Pancreas (tissue), 10 donors: Measurements from ENCODE around the gene RNF130. TPM values are rescaled to one million over a fixed set of nuclear protein-coding genes. Genes with fewer than 3 reads are reported as not detected.
A peak's percentile ranks its signal among the peaks of the same experiment; 100 is the strongest.
"Not testable (repeated sequence)": the region's sequence is repeated elsewhere in the genome, so short reads cannot be mapped to it uniquely, and the experiment has no call there.

Experiments used
- ATAC-seq, 4 donors: fragments of 200-7000 bp; cut with Tn5 transposase; one replicate each; pipeline versions ENCODE4 v1.8.0 to v1.9.1; 2020; ENCODE audit warnings: mild to moderate bottlenecking in 4 of 4, moderate library complexity in 4 of 4
- DNase-seq, 6 donors: peaks; one replicate each; pipeline ENCODE4 v3.0.0-alpha.2; 2020
- FAIRE-seq: peaks from 2 replicates; lab custom pipeline; 2012; peaks lifted over from hg19 to GRCh38; lab: Jason Lieb, UNC
- H3K27ac ChIP-seq, 4 donors: fragments of 200-600 bp; sonication (generic); 1 replicate in 3 of 4; 2 replicates in 1 of 4; pipeline versions ENCODE4 v1.5.0 to v1.8.0; 2020
- H3K27me3 ChIP-seq, 4 donors: fragments of 200-600 bp; one replicate each; pipeline ENCODE4 v1.8.0; 2021
- H3K36me3 ChIP-seq, 3 donors: fragments of 200-600 bp; sonication (generic) in 1 of 3; one replicate each; pipeline versions ENCODE4 v1.5.0 to v1.8.0; 2020 to 2021
- H3K4me1 ChIP-seq, 3 donors: fragments of 200-600 bp; one replicate each; pipeline ENCODE4 v1.8.0; 2021
- H3K4me3 ChIP-seq, 4 donors: fragments of 200-600 bp; sonication (generic) in 2 of 4; one replicate each; pipeline versions ENCODE4 v1.5.0 to v1.8.0; 2020 to 2021
- H3K9me3 ChIP-seq, 4 donors: fragments of 200-600 bp; one replicate each; pipeline ENCODE4 v1.8.0; 2021
- CTCF ChIP-seq, 4 donors: fragments of 200-600 bp; sonication (generic) in 3 of 4; IDR thresholded peaks; one replicate each; pipeline versions ENCODE4 v1.5.0 to v1.8.0; 2021; ENCODE audit warnings: antibody characterized with exemption in 4 of 4
- WGBS, 2 donors: extraction: QIAGEN DNeasy Blood & Tissue Kit; methylation state at CpG; one replicate each; pipeline ENCODE4 v1.1.7; 2013; 5-methylcytosine and 5-hydroxymethylcytosine counted together
- intact Hi-C, 3 donors: fragments of 100-400 bp; cut with DNase I; formaldehyde crosslinking; loops; one replicate each; pipeline versions ENCODE4 v1.11.1 to v1.14.2; 2022
- polyA plus RNA-seq, 2 donors: library from polyadenylated mRNA; stranded (reverse); fragments of 200-250 nt; gene quantifications; one replicate each; pipeline ENCODE4 v1.2.3, GENCODE V29; 2013
- total RNA-seq, 6 donors: library from RNA; stranded (reverse); fragmentation: NEBNext Ultra II Directional in 4 of 6; extraction: Animal tissue kit (Norgen Biotek cat#: 25700) in 4 of 6; gene quantifications; one replicate each; pipeline versions ENCODE4 v1.2.1 to v1.2.4, GENCODE V29; 2021 to 2023
- donor health status: healthy with polysubstance abuse.
- donor health status: DM: no; HTN: no; CAD: no; lungs with moderate emphysema.
- donor health status: DM: no; HTN: no; CAD: no.
- donor health status: control.
- donor health status: control.
- donor health status: Bipolar disorder and iron deficiency.
- donor health status: DM: yes; HTN: yes; CAD: no.
- donor health status: DM: no; HTN: no; CAD: no.
- donor health status: DM: no; HTN: no; CAD: no.
- donor health status: DM: yes; HTN: yes; CAD: no.

RNF130 gene
- total and polyA plus RNA-seq, 8 donors = 21.4 to 57.8 (median 37.8) TPM

GRCh38 chr5:180018347-180019060 is 53.1 kb downstream of the RNF130 start:
- Histone ChIP-seq H3K27ac (no peak overlapping the region), H3K27me3 (no peaks in the 10 kb centered on the region), H3K36me3 (no peaks in the 10 kb centered on the region), H3K4me1 (no peaks in the 10 kb centered on the region), H3K9me3 (no peaks in the 10 kb centered on the region), H3K4me3 (no peak overlapping the region)
- 84 to 90% methylated on average over 5 of the region's 5 CpGs for WGBS, 2 donors
- ATAC-seq = peak in 1 of 4 donors; percentile 20
- TF ChIP-seq CTCF (IDR thresholded peaks at IDR 0.05) = no peak
- intact Hi-C loops = no loop called here
- no peak for DNase-seq
- FAIRE-seq = no peak

- H3K9me3 ChIP-seq, H3K4me3 ChIP-seq, FAIRE-seq, H3K27me3 ChIP-seq, DNase-seq, H3K4me1 ChIP-seq, ATAC-seq, H3K27ac ChIP-seq, intact Hi-C loops: not testable (repeated sequence)
- 82 to 97% methylated on average over 1 of the region's 1 CpG for WGBS, 2 donors
- peaks cover 0 to 10% (median 0%) of the 10 kb centered on the region in 3 donors for H3K36me3 ChIP-seq
These were observed 56.0 kb downstream of the RNF130 start for GRCh38 chr5:180015523-180015922.

DNA sequence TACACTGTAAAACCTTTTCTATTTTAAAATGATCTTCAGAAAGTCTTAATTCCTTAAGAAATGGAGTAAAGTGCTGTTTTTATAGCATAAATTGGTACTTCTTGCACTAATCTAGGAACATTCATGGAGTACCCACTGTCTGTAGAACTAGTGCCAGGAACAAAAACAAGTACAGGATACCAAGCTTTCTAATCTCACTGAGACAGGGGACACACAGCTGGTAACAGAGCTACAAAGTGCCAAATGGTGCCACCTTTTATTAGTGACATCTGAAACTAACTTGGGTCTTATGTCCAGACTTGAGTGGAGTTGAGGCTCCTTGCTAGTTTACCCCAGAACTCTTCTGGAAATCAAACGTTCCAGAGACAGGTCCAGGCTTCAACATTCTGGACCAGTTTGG is 57.9 kb downstream of the RNF130 start:
- TF ChIP-seq CTCF (IDR thresholded peaks at IDR 0.05) = no peak
- H3K9me3 ChIP-seq = no peaks in the 10 kb centered on the region
- no peak for ATAC-seq
- FAIRE-seq = no peak
- DNase-seq = no peak
- H3K27ac ChIP-seq = no peak overlapping the region
- intact Hi-C loops = no loop called here
- 36 to 52% methylated on average over 1 of the region's 1 CpG for WGBS, 2 donors
- peaks cover 0 to 10% (median 0%) of the 10 kb centered on the region in 3 donors for H3K36me3 ChIP-seq
- no peaks in the 10 kb centered on the region for H3K4me1 ChIP-seq
- H3K4me3 ChIP-seq = no peak overlapping the region
- H3K27me3 ChIP-seq = no peaks in the 10 kb centered on the region

- ATAC-seq = no peak
- intact Hi-C loops = no loop called here
- Histone ChIP-seq H3K27ac (no peak overlapping the region), H3K27me3 (no peaks in the 10 kb centered on the region), H3K9me3 (no peaks in the 10 kb centered on the region), H3K4me1 (no peaks in the 10 kb centered on the region), H3K4me3 (no peak overlapping the region), H3K36me3 (peaks cover 0 to 10% (median 0%) of the 10 kb centered on the region in 3 donors)
- 38 to 43% methylated on average over 2 of the region's 2 CpGs for WGBS, 2 donors
- no peak for TF ChIP-seq CTCF (IDR thresholded peaks at IDR 0.05)
- FAIRE-seq = no peak
- no peak for DNase-seq
These were observed 59.2 kb downstream of the RNF130 start for GRCh38 chr5:180012316-180012715.

DNA sequence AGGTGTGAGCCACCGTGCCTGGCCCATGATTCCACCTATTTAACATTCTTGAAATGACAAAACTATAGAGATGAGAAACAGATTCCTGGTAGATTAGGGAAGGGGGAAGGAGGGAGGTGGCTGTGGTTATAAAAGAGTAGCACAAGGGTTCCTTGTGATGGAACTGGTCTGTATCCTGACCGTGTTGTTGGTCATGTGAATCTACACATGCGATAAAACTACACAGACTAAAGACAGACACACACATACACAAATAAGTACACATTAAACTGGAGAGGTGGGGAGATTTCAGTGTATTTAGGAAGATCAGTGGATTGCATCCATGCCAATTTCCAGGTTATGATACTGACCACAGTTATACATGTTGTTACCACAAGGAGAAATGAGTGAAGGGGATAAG is 60.9 kb downstream of the RNF130 start:
- ATAC-seq (no peak), FAIRE-seq (no peak)
- no peak overlapping the region for H3K4me3 ChIP-seq

More for the DNA sequence above, 60.9 kb downstream of the RNF130 start:
- Histone ChIP-seq H3K9me3 (no peaks in the 10 kb centered on the region), H3K4me1 (no peaks in the 10 kb centered on the region), H3K36me3 (peaks cover 0 to 10% (median 0%) of the 10 kb centered on the region in 3 donors), H3K27me3 (no peaks in the 10 kb centered on the region), H3K27ac (no peak overlapping the region)
- 93 to 94% methylated on average over 3 of the region's 3 CpGs for WGBS, 2 donors
- DNase-seq = no peak
- intact Hi-C loops = no loop called here
- no peak for TF ChIP-seq CTCF (IDR thresholded peaks at IDR 0.05)
